Measurements from ENCODE around the gene B4GALNT4. TPM values are rescaled to one million over a fixed set of nuclear protein-coding genes. Genes with fewer than 3 reads are reported as not detected.
A peak's percentile ranks its signal among the peaks of the same experiment; 100 is the strongest.

B4GALNT4 gene
- total RNA-seq, 1 donor from 2014 or later: 64.6 TPM

GRCh38 chr11:416757-417621, 47.7 kb downstream of the B4GALNT4 start:
- Histone ChIP-seq H3K4me3 (ENCODE audit: insufficient read depth, low read depth, low read length) (peak overlapping the region; percentile 33), H3K27ac (ENCODE audit: low read depth, low read length) (no peak overlapping the region), H3K4me1 (ENCODE audit: insufficient read depth, low read length) (peaks cover 15% of the 10 kb centered on the region), H3K9ac (ENCODE audit: low read length) (no peak overlapping the region), H4K20me1 (ENCODE audit: insufficient read depth, low read length) (no peaks in the 10 kb centered on the region), H3K36me3 (ENCODE audit: insufficient read depth, low read length) (no peaks in the 10 kb centered on the region), H3K9me3 (ENCODE audit: insufficient read depth, low read depth, low read length) (no peaks in the 10 kb centered on the region), H3K79me2 (ENCODE audit: insufficient read depth, low read length) (no peaks in the 10 kb centered on the region), H2AFZ (ENCODE audit: low read depth, low read length) (peak overlapping the region; percentile 60), H3K27me3 (ENCODE audit: insufficient read depth, low read length) (peaks cover 5% of the 10 kb centered on the region), H3K4me2 (ENCODE audit: low read length) (peak overlapping the region; percentile 81)
- FAIRE-seq: no peak
- no peaks in the 10 kb centered on the region for H3K9me3 Mint-ChIP-seq (ENCODE audit: unreplicated experiment)
- H3K36me3 Mint-ChIP-seq (ENCODE audit: low read depth, unreplicated experiment): no peaks in the 10 kb centered on the region
- H3K4me1 Mint-ChIP-seq (ENCODE audit: low read depth, unreplicated experiment): peaks cover 5% of the 10 kb centered on the region
- H3K27me3 Mint-ChIP-seq (ENCODE audit: low read depth, unreplicated experiment): peaks cover 27% of the 10 kb centered on the region
- DNase-seq (ENCODE audit: low read depth): no peak
- no peak overlapping the region for H3K4me3 Mint-ChIP-seq (ENCODE audit: unreplicated experiment)
- no peak for TF ChIP-seq EZH2 (IDR thresholded peaks at IDR 0.05; ENCODE audit: insufficient read depth, low read length)
- TF ChIP-seq, protein P1, sequence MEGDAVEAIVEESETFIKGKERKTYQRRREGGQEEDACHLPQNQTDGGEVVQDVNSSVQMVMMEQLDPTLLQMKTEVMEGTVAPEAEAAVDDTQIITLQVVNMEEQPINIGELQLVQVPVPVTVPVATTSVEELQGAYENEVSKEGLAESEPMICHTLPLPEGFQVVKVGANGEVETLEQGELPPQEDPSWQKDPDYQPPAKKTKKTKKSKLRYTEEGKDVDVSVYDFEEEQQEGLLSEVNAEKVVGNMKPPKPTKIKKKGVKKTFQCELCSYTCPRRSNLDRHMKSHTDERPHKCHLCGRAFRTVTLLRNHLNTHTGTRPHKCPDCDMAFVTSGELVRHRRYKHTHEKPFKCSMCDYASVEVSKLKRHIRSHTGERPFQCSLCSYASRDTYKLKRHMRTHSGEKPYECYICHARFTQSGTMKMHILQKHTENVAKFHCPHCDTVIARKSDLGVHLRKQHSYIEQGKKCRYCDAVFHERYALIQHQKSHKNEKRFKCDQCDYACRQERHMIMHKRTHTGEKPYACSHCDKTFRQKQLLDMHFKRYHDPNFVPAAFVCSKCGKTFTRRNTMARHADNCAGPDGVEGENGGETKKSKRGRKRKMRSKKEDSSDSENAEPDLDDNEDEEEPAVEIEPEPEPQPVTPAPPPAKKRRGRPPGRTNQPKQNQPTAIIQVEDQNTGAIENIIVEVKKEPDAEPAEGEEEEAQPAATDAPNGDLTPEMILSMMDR (IDR thresholded peaks at IDR 0.05; ENCODE audit: insufficient read depth, low read depth, low read length): no peak
- no peak overlapping the region for H3K27ac Mint-ChIP-seq (ENCODE audit: unreplicated experiment)

DNA sequence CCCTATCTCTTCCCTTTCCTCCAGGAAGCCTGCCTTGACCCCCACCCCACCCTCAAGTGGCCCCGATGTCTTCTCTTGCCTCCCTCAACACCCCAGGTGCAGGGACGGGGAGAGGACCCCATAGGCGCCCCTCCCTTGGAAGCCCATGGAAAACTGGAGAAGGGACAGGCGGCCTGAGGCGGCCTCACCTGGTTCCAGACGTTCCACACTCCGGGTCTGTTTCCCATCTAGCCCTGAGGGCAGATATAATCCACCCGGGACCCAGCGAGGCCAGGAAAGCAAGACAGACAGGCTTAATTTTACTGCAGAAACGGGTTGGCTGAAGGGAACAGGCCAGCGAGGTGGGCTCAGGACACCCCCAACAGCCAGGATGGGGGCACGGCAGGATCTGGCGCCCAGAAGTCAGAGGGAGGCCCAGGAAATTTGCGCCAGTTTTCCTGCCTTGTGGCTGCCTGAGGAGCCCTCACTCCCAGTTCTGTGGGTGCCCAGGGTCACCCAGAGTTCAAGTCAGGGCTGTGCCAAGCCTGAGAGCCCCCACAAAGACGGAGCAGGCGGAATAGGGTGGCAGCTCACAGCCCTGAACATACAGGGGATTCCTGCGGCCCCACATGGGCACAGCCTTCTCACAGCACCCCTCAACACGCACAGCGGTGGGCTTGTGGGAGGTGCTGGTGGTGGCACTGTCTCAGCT, 48.5 kb downstream of the B4GALNT4 start:
- no peak overlapping the region for H3K4me2 ChIP-seq (ENCODE audit: low read length)

More for the DNA sequence above, 48.5 kb downstream of the B4GALNT4 start:
- Histone ChIP-seq H4K20me1 (ENCODE audit: insufficient read depth, low read length) (no peaks in the 10 kb centered on the region), H3K27ac (ENCODE audit: low read depth, low read length) (no peak overlapping the region), H3K36me3 (ENCODE audit: insufficient read depth, low read length) (no peaks in the 10 kb centered on the region), H3K4me3 (ENCODE audit: insufficient read depth, low read depth, low read length) (no peak overlapping the region), H3K9me3 (ENCODE audit: insufficient read depth, low read depth, low read length) (no peaks in the 10 kb centered on the region), H3K79me2 (ENCODE audit: insufficient read depth, low read length) (no peaks in the 10 kb centered on the region), H3K9ac (ENCODE audit: low read length) (no peak overlapping the region), H3K4me1 (ENCODE audit: insufficient read depth, low read length) (peaks cover 15% of the 10 kb centered on the region), H3K27me3 (ENCODE audit: insufficient read depth, low read length) (peaks cover 5% of the 10 kb centered on the region), H2AFZ (ENCODE audit: low read depth, low read length) (no peak overlapping the region)
- Mint-ChIP-seq H3K27ac (ENCODE audit: unreplicated experiment) (no peak overlapping the region), H3K4me1 (ENCODE audit: low read depth, unreplicated experiment) (peaks cover 10% of the 10 kb centered on the region), H3K9me3 (ENCODE audit: unreplicated experiment) (no peaks in the 10 kb centered on the region), H3K36me3 (ENCODE audit: low read depth, unreplicated experiment) (no peaks in the 10 kb centered on the region), H3K27me3 (ENCODE audit: low read depth, unreplicated experiment) (peaks cover 27% of the 10 kb centered on the region), H3K4me3 (ENCODE audit: unreplicated experiment) (peak overlapping the region; percentile 79)
- TF ChIP-seq EZH2 (IDR thresholded peaks at IDR 0.05; ENCODE audit: insufficient read depth, low read length): no peak
- TF ChIP-seq, protein P1 (IDR thresholded peaks at IDR 0.05; ENCODE audit: insufficient read depth, low read depth, low read length): no peak
- FAIRE-seq (no peak), DNase-seq (ENCODE audit: low read depth) (no peak)
